ENCODE measurements around the gene ABCF2. TPM values are rescaled to one million over a fixed set of nuclear protein-coding genes. Genes with fewer than 3 reads are reported as not detected.

ABCF2 gene
- total RNA-seq (2014; rRNA removed; shearing (Covaris generic)), result 55.6 and 65.6 TPM in 2 replicates

DNA sequence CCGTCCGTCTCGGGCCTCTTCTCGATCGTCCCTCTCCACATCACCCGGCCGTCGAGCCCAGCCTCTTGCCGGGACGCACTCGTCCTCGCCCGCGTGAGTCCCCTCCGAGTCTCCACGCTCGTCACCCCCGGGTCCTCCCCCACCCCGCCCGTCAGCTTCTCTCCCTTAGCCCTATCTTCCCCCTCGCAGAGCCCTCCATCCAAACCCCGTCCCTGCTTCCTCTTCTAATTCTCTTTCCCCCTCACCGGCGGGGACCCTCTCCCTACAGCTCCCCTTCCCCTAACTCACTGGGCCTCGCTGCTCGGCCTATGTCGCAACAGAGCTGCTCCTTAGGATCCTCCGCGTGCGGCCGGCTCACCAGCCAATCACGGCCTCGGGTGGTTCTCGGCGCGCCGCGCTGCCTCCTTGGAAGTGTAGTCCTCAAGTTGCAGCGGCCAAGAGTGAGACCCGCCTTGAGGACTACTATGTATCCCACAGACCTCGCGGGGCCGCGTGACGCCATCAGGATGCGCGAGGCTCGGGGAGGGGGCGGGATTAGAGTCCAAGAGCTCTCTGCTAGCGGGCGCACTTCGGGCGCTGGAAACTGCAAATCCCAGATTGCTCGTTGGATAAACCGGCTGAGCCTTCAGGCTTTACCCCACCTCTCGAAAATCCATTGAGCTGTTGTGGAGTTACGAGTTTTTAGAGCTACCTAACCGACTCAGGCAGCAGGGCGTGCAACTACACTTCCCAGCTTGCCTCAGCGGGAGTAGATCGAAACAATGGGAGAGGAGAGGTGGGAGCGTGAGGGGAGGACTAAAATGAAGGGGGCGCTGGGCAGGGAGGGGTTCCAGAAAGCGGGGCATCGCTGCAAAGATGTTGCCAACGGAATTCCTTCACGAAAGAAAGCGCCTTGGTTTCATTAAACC, at the start of gene ABCF2:
Gene ABCF2, minus strand, starts transcription at position 331 of the 908 bp plus-strand sequence. CDS start 747 bp downstream, outside the sequence.
- peak; percentile 95 for DNase-seq (ENCODE audit: low spot score)

DNA sequence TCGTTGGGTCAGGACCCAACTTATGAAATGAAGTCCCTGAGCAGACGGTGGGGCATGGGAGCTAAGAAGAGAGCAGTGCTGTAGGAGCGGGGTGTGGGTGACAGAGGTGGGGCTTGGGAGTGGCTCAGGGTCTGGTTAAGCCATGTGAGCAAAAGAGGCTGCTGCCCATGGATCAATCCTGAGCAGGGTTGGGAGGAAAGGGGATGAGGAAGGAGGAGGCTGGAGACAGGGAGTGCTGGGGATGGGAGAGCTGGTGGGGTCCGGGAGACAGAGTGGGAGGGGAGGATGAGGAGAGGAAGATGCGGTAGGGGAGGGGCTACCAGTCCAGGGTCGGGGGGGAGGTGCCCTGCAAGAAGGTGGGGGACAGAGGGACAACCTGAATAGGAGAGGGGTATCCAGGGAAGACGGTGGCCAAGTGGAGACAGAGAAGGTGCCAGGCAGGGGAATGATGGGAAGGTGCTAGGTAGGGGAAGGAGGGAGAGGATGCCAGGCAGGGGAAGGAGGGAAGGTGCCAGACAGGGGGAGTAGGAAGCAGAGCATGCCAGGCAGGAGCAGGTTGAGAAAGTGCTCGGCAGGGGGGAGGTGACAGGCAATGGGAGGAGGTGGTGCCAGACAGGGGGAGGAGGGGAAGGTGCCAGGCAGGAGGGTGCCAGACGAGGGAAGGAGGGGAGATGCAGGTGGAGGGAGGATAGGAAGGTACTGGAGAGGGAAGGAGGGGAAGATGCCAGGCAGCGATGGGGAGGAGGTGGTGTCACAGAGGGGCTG, 49.0 kb upstream of the ABCF2 start:
- no peak for DNase-seq (ENCODE audit: low spot score)

DNA sequence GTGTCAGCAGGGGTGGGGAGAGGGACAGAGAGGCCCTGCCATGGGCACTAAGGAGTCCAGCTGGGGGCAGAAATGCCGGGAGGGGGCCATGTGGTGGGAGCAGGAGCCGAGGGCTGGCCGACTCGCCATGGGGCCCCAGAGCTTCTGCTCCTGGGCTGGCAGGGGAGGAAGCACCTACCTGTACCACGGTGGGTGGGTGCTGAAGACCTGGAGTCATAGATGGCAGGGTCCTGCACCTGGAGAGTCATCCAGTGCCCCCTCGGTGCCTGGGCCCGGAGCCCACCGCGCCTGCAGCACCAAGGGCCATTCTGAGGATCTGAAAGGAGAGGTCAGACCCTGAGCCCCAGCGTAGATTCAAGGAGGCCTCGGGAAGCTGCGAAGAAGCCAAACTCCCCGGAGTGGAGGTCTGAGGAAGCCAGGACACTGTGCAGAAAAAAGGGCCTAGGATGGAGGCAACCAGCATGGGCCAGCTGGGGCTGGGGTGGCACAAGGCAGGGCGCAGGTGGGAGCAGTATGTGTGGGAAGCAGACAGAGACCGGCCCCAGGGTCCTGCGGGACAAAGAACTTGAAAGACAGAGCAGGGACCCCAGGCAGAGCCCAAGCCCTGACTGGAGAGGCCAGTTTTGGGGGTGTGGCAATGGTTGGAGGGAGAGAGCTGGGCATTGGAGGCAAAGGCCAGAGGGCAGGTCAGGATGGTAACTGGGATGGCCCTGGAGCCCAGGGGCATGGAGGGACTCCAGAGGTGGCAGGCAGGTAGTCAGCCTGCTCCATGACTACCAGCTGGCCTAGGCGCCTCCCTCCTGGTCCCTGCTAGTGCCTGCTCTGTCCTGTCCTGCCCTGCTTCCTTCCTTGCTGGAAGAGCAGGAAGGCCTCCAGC, 48.2 kb upstream of the ABCF2 start:
- no peak for DNase-seq (ENCODE audit: low spot score)

DNA sequence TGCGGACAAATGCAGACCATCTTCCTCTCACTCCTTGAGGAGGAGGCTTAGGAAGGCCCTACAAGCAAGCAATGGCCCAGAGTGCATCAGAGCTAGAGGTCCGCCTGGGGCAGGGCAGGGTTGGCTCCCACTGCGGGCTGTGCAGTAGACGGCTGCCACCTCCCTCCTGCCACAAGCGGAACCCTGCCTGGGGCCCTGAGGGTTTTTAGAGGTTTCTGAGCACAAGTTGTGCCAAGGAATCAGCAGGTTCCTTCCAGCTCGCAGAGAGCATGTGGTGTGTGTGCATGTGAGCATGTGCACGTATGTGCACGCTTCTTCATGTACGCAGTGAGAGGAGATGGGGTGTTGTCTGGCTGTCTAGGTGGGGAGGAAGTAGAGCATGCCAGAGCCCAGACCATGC, 47.4 kb upstream of the ABCF2 start:
- DNase-seq (ENCODE audit: low spot score), result no peak

DNA sequence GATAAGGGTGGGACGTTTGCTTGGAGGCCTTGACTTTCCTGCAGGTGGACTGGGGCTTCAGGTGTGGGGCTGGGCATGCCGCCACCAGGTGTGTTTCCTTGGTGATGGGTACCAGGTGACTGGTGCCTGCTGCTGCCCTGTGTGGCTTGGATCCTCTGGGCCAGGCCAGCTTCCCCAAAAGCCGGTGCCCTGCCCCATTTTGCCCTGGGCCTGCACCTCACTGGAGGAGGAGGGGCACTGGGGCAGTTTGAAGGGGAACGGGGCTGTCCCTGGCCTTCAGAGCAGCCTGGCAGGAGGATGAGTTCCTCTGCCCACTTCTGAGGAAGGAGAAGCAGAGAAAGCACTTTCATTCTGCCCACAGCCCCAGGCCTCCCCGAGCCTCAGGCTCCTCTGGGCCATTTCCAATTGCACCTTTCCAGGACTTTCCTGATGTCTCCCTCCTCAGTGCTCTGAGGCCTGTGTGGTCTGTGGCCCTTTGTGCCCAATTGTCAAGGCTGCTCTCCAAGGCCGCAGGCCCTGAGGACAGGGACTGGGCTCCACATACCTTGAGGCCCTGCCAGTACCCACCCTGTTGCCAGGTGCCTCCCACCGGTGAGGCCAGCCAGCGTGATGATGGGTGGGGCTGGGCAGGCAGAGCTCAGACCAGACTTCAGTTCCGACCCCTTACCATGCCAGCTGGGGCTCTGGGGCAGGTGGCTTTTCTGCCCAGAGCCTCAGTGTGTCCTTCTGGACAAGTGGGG, 46.8 kb upstream of the ABCF2 start:
- DNase-seq (ENCODE audit: low spot score), result no peak

DNA sequence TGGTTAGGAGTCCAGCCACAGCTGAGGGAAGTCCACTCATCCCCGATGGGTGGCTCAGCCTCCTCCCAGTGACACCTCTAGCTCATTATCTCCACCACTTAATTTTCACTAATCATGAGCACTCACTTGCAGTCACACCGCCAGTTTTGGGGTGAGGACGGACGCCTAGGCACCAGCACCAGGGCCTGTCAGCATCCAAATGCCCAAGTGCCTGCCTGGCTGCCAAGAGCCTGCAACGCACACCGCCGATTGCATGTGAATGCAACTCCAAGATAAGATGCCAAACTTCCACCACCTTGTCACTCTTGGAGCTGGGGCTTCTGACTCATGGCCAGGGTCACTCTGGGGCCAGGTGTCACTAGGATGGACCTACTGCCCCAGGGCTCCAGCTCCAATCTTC, 45.9 kb upstream of the ABCF2 start:
- DNase-seq (ENCODE audit: low spot score), result no peak

DNA sequence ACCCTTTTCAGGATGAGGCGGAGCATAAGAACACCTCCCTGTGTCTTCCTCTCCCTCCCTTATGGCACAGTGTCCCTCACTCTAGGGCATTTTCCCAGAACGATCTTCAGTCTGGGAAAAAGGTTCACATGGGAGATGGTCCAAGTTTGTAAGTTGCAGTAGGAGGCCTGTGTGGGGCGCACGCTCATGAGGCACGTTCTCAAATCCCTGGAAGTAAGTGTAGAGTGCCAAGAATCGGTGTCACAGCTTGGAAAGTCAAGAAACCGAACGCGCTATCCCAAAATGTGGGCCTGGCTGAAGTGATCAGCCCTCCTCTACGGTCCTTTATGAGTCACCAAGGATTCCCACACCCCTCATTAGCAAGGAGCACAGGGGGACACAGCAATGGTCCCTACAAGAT, 45.4 kb upstream of the ABCF2 start:
- DNase-seq (ENCODE audit: low spot score), result no peak

DNA sequence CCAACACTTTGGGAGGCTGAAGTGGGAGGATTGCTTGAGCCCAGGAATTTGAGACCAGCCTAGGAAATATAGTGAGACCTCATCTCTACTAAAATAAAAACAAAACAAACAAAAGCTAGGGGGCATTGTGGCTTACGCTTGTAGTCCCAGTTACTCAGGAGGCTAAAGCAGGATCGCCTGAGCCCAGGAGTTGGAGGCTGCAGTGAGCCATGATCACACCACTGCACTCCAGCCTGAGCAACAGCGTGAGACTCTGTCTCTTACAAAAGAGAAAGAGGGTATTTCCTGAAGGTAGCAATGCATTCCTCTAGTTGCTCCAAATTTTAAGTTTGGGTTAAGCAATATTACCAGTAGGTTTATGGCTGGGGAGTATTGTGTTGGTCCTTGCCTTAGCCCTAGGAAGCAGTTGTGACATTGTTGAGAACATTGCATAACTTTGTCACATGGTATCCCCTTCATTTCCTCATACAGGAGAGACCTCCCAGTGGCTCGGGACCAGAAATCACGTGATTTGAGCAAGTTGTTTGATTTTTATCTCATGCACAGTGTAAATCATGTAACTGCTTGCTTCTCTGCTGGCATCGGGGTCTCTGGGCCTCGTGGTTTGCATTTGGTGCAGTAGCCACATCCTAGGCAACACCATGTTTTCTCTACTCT, 44.8 kb upstream of the ABCF2 start:
- no peak for DNase-seq (ENCODE audit: low spot score)

DNA sequence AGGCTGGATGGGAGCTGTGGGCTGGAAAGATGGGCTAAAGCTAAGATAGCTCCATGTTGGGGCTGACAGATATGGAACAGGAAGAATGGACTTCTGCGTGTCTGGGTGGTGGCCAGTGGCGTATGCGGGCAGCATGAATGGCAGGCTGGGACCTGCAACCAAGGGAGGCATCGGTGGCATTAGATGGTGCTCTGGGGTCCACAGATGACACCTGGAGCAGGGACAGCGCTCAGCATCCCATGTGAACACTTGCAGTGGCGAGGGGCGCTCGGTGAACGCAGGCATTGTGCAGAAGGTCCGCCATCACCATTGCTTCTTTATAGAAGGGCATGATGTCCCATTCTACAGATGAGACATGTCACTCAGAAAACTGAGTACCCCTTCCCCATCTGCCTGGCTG, 42.5 kb upstream of the ABCF2 start:
- DNase-seq (ENCODE audit: low spot score), result no peak

DNA sequence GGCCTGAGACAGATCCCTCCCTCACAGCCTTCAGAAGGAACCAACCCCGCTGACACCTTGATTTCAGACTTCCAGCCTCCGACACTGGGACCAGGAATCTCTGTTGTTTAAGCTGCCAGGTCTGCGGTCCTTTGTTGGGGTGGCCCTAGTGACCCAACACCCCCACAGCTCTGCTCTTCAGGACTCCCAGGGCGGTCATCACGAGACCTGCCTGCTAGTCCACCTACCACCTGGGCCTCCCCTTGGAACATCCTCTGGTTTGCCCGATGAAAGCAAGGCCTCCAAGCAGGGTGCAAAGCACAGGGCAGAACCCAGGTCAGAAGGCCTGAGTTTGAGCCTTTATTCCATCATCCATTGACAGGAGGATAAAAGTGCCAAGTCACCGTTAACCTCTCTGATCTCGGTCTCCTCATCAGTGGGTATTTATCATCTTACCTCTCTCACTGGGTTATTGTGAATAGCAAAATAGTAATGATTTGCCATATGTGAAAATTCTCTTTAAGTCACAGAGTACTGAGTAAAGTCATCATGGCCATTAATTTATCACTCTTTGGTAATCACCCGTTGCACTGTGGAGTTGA, 38.4 kb upstream of the ABCF2 start:
- no peak for DNase-seq (ENCODE audit: low spot score)

DNA sequence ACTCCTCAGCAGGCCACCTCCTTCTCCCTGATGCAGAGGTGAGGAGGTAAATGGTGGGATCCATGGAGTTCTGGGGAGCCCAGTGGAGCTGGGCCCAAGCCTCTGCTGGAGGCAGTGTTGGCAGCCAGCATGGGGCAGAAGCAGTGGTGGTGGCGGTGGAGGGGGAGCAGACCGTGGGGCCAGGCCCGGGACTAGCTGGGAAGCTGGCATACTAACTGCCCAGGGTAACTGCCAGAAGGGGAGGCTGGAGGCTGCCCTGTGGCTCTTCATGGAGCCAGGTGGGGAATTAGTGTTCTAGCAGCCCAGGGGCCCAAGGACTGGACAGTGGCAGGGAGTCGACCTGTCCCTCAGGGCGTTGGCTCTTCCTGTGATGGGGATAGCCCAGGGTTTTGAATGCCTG, 37.6 kb upstream of the ABCF2 start:
- no peak for DNase-seq (ENCODE audit: low spot score)

DNA sequence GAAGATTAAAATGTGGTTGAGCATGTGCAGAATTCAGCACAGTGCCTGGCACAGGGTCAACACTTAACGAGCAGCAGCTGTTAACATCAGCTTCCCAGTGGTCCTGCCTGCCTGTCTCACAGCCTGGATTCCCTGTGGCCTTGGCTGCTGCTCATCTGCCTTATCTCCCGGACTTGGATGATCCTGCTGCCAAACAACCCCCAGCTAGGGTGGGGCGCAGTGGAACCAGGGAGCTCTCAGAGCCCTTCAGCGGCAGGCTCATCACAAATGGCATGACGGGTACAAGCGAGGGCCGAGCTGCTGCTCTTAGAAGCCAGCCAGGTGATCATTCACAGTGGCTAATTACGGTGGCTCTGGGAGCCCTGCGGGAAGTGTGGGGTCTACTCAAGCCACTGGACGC, 34.5 kb upstream of the ABCF2 start:
- DNase-seq (ENCODE audit: low spot score), result no peak

DNA sequence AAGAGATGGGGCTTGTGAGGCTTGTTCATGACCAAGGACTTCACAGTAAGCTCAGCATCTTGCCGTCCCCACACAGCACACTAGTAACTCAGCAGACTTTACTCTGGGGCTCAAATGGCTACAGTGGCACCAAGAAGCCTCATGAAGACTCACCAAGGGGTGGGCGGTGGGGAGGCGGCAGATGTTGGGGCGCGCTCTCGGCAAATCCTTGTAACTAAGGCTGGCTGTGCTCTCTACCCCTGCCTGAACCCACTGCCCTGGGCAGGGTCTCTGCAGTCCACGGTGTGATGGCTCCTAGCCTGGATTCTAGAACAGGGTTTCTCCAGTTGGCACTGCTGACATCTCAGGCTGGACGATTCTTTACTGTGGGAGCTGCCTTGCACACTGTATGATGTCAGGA, 33.9 kb upstream of the ABCF2 start:
- no peak for DNase-seq (ENCODE audit: low spot score)

DNA sequence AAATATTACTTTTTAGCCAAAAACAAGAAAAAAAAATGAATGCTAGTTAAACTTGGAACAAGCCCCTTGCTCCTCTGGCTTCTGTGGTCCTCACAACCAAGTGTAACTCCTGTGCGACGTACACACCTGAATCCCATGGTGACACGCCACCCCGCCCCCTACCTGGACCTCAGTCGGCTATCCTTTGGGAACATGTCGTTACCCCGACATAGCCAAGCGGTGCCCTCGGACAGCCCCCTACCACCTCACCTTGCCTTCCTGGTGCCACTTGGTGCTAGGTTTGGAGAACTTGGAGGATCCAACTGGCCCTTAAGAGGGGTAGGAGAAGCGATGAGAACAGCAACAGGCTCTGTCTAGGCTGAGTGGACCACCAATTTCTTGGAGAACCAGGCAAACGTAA, 33.5 kb upstream of the ABCF2 start:
- no peak for DNase-seq (ENCODE audit: low spot score)

DNA sequence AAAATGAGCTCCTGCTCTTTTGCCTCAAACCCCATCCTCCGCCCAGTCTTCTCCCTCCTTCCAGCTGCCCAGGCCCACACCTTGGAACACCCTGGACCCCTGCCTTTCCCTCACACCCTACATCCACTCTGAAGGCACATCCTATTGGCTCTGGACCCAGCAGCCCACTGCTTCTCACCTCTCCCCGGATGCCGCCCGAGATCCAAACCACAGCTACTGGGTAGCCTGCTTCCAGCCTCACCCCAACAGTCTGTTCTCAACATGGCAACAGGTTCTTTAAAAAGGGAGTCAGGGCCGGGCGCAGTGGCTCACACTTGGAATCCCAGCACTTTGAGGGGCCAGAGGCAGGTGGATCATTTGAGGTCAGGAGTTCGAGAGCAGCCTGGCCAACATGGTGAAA, 31.0 kb upstream of the ABCF2 start:
- no peak for DNase-seq (ENCODE audit: low spot score)

DNA sequence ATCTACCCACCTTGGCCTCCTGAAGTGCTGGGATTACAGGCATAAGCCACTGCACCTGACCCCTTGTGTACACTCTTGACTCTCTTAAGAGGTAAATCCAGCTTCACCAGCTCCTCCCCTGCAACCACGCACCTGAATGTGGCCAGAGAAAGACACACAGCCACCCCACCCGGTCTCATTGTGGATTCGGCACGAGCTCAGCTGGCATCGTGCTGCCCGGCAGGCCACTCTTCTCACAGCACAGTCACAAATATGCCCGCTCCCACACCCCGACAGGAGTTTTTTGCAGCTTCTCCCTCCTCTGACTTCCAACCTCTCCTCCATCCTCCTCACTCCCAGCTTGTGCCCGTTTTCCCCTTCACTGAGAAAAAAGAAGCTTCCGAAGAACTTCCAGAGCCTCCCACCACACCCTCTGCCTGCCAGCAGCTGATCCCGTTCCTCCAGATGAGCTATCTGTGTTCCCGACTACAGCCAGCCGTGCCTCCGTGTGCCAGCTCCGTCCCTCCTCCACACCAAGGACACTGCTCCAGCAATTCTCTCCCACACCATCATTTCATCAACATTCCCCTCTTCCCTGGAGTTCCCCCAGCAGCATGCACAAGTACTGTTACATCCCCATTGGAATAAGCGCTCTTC, 29.5 kb upstream of the ABCF2 start:
- DNase-seq (ENCODE audit: low spot score), result no peak

DNA sequence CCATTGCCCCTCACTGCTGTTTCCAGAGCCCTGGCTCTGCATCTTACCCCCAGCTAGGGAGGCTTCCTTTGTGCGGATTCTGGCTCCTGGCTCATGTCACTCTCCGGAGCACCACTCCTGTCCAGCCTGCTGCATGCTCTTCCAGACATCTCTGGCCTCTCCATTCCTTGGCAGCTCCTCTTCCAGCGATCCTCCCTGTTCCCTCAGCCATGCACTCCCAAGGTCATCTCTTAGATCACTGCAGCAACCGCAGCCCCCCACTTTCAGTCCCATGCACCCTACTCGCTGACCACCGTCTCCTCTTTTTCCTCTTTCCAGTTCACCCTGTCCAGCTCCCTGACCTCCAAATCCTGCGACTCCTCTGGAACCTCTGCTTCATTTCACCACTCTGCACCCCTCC, 28.4 kb upstream of the ABCF2 start:
- DNase-seq (ENCODE audit: low spot score), result no peak

DNA sequence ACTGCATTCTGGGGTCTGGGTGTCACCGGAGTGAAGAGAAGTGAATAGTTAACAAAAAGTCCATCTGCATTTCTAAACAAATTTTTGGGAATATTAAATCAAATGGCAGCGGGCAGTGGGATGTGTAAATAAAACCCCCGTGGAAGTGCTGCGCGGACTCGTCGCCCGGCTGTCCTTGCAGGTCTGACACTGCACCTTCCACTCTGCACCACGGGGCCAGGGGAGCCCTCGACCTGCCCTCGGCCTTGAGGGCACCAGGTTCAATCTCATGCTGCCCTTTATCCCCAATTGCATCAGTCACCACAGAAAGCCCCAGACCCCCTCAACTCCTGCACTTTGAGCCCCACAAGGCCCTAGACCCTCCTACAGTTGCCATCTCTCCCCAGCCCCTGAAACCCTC, 27.8 kb upstream of the ABCF2 start:
- DNase-seq (ENCODE audit: low spot score), result no peak

DNA sequence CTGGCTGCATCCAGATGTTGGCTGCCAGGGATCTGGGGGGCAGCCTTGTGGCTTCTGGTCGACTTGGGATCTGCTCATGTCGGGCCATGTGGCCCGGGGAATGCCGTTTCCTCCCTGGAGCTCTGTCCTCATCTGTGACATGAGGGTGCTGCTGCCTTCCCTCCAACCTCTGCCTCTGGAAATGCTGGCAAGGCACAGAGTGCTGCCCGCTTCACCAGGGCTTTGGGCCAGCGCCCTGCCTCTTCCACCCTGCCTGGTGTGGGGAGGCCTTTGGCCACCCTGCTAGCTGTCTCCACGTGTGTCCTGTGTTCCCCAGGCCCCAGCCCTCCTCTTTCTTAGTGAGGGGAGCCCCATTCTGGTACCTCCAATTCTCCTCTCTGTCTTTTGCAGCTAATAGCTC, 27.3 kb upstream of the ABCF2 start:
- DNase-seq (ENCODE audit: low spot score), result no peak
